NCI-H1694 (cell line): Measurements from ENCODE around the gene MRFAP1.

Source experiments
- DNase-seq: peaks from one replicate; lab custom pipeline; 2025; lab: John Stamatoyannopoulos, UW

MRFAP1 gene

GRCh38 chr4:6640292-6641163 is at the start of gene MRFAP1:
TSS of gene MRFAP1 (plus strand) at chr4:6640685. CDS start at chr4:6640863, 178 bp downstream.
- DNase-seq: peak; percentile 55

DNA sequence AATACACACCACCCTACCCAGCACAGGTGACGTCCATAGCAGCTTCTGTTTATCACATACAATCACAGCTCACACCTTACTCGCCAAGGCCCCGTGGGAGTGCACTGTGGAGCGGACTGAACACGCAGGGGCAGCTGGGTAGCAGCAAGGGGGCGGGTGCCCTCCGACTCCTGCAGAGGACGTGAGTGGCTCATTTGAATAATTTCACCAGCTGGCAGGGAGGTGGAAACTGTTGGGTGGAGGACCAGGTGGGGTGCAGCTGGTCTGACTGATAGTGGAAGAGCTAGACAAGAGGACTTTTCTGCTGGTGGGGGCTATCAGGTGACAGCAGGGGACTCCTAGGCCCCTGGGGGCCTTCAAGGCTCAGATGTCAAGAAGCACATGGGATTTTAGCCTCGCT is 49.2 kb upstream of the MRFAP1 start:
- no peak for DNase-seq

- no peak for DNase-seq
Measured at GRCh38 chr4:6591781-6592180, 48.7 kb upstream of the MRFAP1 start.

GRCh38 chr4:6592804-6593563 is 47.5 kb upstream of the MRFAP1 start:
- no peak for DNase-seq

- DNase-seq: no peak
Measured at GRCh38 chr4:6594341-6594740, 46.1 kb upstream of the MRFAP1 start.

DNA sequence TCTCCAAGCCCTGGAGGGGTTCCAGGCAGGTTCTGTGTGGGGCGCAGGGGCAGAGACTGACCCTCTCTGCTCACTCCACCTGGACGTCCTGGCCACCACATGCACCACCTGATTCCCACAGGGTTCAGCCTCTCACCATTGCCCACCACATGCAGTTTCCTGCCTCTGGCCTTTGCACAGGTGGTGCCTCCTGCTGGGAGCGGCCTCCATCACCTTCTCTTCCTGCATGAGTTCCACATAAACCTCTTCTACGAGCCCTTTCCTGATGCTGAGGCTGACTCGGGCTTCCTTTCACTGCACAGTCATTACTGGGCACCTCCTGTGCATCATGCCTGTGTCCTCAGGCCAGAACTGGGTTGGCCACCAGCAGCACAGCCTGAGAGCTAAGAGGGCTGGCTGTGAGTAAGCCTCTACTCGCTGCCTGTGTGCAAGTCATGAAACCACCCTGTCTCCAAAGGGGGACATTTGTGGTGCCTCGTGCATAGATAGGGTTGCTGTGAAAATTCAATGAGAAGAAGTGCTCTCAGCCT is 45.6 kb upstream of the MRFAP1 start:
- DNase-seq: no peak

DNA sequence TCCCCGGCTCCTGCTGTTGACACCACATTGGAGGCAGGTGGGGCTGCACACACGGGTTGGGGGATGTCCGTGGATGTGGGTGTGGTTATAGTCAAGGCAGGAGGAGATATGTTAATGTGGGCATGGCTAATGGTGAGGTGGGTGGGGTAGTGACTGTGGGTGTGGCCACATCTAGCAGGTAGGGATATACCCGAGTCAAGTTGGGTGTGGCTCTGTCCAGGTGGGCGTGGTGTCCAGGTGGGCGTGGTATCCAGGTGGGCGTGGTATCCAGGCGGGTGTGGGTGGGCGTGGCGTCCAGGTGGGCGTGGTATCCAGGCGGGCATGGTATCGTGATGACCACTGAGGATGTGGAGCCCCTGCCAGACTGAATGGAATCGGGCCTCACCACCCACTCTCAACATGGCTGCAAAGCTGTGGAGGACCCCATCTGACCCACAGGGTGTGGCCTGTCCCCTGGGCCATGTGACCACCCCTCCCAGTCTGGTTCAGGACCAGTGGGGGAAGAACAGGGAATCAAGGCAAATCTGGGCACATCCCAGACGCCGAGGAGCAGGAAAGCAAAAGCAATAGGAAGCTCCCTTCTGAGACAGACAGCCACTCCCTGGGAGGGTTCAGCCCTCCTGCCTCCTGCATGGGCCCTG is 44.5 kb upstream of the MRFAP1 start:
- no peak for DNase-seq

DNA sequence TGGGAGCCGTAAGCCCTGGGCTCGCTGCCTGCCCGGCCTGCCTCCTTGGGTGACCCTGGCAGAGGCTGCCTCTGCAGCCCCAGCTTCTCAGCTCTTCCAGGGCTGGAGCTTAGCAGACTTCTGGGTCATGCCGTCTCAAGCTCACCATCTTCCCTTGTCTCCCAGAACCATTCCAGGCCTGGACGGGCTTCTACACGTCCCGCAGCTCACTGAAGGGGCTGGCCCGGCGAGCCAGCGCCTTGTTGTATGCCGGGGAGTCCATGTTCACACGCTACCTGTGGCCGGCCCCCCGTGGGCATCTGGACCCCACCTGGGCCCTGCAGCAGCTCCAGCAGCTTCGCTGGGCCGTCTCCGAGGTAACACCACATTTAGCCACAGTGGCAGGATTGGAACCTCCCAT is 43.5 kb upstream of the MRFAP1 start:
- DNase-seq: no peak

GRCh38 chr4:6598127-6598526 is 42.4 kb upstream of the MRFAP1 start:
- no peak for DNase-seq

DNA sequence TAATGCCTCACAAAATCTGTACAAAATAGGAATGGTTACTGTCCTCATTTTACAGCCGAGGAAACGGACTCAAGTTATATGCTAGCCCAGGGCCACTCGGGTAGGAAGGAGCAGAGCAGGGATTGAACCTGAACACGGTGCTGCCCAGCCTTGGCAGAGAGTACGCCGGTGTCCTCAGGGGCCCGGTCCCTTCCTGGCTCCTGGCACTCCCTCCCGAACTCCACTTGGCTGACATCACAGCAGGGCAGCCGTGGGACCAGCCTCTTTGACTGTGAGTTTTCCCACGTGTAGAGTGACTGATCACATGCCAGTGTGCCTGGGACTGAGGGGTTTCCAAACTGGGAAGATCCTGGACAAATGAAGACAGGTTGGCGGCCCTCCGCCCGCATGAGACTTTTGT is 41.8 kb upstream of the MRFAP1 start:
- no peak for DNase-seq

GRCh38 chr4:6601661-6602250 is 38.7 kb upstream of the MRFAP1 start:
- DNase-seq: no peak

DNA sequence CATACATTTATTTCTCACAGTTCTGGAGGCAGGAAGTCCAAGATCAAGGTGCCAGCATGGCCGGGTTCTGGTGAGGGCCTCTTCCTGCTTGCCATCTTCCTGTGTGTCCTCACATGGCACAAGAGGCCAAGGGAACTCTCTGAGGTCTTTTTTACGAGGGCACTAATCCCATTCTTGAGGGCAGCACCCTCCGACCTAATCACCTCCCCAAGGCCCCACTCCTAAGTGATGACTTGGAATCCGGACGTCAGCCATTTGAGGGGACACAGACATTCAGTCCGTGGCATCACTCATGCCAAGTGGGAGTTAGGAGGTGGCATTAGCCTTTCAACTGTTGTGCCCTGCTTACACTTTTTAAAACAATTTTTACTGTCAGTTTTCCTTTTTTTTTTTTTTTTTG is 38.2 kb upstream of the MRFAP1 start:
- DNase-seq: no peak

- no peak for DNase-seq
Measured at GRCh38 chr4:6603128-6603527, 37.4 kb upstream of the MRFAP1 start.

- no peak for DNase-seq
Measured at GRCh38 chr4:6605114-6605513, 35.4 kb upstream of the MRFAP1 start.

- no peak for DNase-seq
Measured at GRCh38 chr4:6605605-6606004, 34.9 kb upstream of the MRFAP1 start.

GRCh38 chr4:6606465-6607235 is 33.8 kb upstream of the MRFAP1 start:
- no peak for DNase-seq

GRCh38 chr4:6607368-6608055 is 33.0 kb upstream of the MRFAP1 start:
- no peak for DNase-seq

DNA sequence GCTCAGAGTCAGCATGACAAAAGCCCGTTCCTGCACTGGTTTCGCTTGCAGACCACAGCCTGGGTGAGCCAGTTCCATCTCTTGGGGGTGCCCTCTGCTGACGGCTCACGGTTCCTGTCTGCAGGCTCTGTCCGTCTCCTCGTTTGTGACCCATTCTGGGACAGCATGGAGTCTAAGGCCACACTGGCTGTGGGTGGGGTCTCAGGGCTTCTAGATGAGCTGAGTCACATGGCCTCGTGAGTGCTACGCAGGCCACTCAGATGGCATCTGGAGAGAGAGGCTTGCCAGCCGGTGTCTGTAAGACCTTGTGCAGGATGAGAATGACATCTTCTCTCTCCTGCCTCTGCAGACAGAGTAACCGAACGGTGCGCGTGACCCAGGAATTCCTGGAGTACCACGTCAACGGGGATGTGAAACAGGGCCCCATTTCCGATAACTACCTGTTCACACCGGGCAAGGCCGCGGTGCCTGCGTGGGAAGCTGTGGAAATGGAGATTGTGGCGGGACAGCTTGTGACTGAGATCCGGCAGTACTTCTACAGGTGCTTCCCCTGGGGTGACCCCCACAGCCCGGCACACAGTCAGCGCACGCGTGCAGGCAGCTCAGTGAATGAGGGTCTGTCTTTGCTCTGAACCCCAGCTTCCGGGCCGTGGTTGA is 31.6 kb upstream of the MRFAP1 start:
- DNase-seq: no peak

GRCh38 chr4:6609415-6610079 is 30.9 kb upstream of the MRFAP1 start:
- DNase-seq: no peak
